Epithelial cell of proximal tubule (primary cell): ENCODE results near the gene MGAT4A. TPM values are rescaled to one million over a fixed set of nuclear protein-coding genes. Genes with fewer than 3 reads are reported as not detected.
A peak's percentile ranks its signal among the peaks of the same experiment; 100 is the strongest.

Source experiments
- DNase-seq: peaks from one replicate; pipeline ENCODE4 v3.0.0-alpha.2; 2011; ENCODE audit warnings: low read depth
- H3K4me3 ChIP-seq: 2 replicates; pipeline ENCODE4 v1.5.1; 2011; ENCODE audit warnings: low read depth, mild to moderate bottlenecking, low read length
- total RNA-seq: library from RNA; depleted of rRNA; stranded (reverse); fragments of >200 nt; gene quantifications from 2 replicates; pipeline ENCODE4 v1.2.3, GENCODE V29; 2015
- TF ChIP-seq, protein P1 (sequence below): conservative IDR thresholded peaks from 2 replicates; pipeline ENCODE4 v1.5.1; 2012; ENCODE audit warnings: low read depth, mild to moderate bottlenecking, low read length

MGAT4A gene
- total RNA-seq, 1 donor from 2014 or later = 4.4 TPM

DNA sequence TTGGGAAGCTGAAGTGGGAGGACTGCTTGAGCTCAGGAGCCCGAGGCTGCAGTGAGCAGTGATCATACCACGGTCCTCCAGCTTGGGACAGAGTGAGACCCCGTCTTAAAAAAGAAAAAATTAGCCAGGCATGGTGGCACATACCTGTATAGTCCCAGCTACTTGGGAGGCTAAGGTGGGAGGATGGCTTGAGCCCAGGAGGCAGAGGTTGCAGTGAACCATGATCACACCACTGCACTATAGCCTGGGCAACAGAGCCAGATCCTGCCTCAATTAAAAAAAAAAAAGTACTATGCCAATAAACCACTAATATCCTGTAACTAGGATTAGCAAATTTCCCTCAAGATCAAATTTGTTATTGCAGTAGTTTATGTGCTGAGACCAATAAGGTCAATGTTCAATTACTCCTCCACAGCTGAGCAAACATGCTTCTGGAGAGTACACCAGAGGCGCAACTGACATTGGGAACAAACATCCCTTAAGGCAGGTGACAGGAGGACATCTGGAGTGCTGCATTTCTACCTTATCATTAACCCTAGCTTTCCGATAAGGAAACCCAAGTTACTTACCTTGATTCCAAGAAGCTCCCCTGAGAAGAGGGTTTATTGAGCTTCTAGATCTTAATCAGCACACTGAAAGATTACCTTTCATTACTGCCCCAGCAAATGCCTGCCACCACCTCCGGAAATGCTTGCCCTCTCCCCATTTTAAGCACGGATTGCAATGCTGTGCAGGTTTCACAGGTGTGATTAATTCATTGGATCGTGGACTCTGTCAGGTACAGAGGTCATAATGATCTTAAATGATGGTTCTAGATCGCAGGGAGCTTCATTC is 26.2 kb downstream of the MGAT4A start:
- TF ChIP-seq, protein P1, sequence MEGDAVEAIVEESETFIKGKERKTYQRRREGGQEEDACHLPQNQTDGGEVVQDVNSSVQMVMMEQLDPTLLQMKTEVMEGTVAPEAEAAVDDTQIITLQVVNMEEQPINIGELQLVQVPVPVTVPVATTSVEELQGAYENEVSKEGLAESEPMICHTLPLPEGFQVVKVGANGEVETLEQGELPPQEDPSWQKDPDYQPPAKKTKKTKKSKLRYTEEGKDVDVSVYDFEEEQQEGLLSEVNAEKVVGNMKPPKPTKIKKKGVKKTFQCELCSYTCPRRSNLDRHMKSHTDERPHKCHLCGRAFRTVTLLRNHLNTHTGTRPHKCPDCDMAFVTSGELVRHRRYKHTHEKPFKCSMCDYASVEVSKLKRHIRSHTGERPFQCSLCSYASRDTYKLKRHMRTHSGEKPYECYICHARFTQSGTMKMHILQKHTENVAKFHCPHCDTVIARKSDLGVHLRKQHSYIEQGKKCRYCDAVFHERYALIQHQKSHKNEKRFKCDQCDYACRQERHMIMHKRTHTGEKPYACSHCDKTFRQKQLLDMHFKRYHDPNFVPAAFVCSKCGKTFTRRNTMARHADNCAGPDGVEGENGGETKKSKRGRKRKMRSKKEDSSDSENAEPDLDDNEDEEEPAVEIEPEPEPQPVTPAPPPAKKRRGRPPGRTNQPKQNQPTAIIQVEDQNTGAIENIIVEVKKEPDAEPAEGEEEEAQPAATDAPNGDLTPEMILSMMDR = no peak
- H3K4me3 ChIP-seq = no peak overlapping the region
- DNase-seq = no peak

DNA sequence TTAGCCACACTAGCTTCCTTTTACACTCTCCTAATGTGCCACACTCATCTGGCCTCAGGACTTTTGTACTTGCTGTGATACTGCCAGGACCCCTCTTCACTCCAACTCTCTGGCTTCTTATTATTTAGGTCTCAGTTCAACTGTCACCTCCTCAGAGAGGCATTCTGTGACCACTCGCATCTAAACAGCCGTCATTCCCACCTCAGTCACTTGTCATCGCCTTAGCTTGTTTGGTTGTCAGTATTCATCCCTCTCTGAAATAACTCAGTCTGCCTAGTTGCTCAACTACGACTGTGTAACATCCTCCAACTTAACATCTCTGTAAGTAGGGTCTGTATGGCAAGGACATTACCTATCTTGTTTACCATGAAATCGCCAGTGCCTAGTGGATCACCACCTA is 27.2 kb downstream of the MGAT4A start:
- no peak for DNase-seq
- no peak overlapping the region for H3K4me3 ChIP-seq
- TF ChIP-seq, protein P1 = no peak

DNA sequence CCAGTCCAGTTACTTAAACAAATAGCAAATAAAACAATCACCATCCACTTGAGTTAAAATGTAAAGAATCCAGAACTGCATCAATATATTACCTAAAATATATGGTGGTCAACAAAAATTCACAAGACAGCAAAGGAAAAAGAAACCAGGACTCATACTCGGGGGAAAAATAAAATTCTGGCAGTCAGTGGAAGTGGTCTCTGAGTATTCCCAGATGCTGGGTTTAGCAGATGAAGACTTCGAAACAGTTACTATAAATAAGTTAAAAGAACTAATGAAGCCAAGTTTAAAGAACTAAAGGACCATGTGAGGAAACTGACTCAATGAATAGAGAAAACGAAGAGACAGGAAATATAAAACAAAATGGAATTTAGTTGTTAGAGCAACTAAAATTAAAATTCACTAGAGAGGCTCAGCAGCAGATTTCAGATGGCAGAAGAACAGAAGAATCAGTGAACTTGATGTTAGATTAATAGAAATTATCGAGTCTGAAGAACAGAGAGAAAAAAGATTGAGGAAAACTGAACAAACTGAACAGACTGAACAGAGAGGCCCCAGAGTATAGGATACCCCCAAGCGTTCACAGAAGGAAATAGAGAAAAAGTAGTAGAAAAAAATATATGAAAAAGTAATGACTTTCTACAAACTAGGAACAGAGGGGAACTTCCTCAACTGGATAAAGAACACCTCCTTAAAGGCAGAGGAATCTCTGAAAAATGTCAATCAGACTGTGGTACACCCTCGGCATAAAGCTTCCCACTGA is 27.9 kb downstream of the MGAT4A start:
- peak overlapping the region; percentile 4 for H3K4me3 ChIP-seq
- DNase-seq = no peak
- TF ChIP-seq, protein P1 = no peak

DNA sequence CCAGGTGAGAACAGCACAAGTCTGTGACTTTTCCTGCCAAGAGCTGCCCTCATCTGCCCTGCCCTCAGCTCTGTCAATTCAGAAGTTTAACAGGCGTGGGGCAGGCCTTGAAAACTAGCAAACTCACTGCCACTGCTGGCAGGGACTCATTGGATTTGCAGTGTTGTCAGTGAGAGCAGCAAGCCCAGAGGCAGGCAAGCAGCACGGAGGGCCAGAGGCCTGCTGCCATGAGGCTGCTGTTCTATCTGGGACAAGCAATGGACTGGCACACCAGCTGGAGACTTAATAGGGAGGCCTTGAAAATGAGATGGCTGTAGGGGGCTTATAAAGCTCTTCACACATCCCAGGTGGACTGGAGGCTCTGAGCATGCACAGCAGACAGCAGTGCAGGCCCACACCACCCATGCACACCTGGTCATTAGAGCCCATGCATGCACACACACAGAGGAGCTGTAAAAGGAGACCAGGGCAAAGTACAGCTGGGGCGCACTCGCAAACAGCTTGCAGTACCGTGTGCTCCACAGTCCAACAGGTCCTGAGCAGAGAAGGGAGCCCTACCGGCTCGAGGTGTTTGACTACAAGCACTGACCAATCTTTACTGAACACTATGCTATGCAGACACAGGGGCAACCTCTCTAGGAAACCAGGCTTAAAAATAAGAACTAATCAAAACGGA is 28.7 kb downstream of the MGAT4A start:
- TF ChIP-seq, protein P1 = no peak
- no peak for DNase-seq

DNA sequence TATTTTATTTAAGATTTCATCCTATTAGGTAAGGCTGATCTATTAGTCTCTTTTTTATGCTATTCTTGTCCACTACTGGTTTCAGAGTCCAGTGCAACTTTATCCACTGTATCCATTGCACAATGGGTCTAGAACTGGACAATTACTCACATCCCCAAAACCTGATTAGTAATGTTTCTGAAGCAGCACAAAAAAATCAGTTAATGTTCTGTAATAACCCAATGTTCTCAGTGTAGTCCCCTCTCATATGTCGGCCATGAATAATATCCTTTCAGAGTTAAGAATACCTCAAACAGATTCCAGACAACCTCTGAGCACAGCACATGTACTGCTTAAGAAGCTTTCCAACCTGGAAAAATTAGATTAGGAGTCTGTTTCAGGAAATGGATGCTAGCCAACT is 29.7 kb downstream of the MGAT4A start:
- TF ChIP-seq, protein P1 = no peak
- no peak overlapping the region for H3K4me3 ChIP-seq
- DNase-seq = no peak

More for the DNA sequence above, 28.7 kb downstream of the MGAT4A start:
- H3K4me3 ChIP-seq = peak overlapping the region; percentile 4

DNA sequence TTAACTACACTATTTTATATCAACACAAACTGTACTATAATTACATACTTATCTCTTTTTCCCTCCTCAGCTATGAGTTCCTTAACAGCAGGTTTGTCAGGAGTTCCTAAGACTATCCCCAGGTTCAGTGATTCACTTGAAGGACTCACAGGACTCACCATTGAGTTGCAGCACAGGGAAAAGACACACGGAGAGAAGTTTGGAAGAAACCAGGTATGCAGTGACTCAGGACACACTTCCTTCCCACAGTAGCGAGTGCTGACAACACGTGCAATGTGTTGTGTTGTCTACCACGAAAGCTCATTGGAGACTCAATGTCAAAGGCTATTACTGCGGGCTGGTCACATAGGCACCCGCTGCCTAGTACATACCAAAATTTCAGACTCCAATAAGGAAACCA is 32.0 kb downstream of the MGAT4A start:
- no peak for DNase-seq
- H3K4me3 ChIP-seq = no peak overlapping the region
- TF ChIP-seq, protein P1 = no peak
